NCI-H510A (cell line): ENCODE data around the gene ALKBH5.

Experiments
- DNase-seq: peaks from one replicate; lab custom pipeline; 2025; lab: John Stamatoyannopoulos, UW

The ALKBH5 gene

DNA sequence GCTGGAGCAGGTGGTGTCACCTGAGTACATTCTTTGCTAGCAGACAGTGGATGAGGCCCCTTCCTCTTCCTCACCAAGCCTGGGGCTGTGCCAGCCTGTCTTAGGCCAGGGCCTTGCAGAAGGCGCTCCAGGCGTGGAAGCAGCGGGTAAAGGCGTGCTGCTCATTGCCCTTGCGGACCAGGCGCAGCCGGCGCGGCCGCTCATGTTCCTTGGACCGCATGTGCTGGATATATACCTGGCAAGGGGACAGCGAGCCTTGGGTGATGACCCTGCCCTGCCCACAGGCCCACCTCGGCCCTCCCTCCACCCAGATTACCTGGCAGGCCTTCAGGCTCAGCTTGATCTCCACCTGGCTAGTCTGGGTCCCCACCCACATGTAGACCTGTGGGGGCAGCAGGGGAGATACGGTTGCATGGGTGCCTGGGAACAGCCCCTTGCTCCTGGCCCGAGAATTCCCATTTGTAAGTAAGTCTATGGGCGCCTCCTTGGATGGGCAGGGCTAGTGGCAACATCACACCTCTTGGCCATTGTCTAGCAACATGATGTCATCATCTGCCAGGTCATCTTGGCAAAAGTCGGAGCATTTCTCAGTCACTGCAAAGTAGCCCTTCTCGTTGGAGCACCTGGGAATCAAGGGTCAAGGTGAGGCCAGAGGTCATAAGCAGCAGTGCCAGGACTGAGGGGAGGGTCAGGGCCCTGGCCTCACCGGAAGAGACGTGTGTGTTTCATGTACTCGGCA, 61.6 kb downstream of the ALKBH5 start:
- no peak for DNase-seq

DNA sequence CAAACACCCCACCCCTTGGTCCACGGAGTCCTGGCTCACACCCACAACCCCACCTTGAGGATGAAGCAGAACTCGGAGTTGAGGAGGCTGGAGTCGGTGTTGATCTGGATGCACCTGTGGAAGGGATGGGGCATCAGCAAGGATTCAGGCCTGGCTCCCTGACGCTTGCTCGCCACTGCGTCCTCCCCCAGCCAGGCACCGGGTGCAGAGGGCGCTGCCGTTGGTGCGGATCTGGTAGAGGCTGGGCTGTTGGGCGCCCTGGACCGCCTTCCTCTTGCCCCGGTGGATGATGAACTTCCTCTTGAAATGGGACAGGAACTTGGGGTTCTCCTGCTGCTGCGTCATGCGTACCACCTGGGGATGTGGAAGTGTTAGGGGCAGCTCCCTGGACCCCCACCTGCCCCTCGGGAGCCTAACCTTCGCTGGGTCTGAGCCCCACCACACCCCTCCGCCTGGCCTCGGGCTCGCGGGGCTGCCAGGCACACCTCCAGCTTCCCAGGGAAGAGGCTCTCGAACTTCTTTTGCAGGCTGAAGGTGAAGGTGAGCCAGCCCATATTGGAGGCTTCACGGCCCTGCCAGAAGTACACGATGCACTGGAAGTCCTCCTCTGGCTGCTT, 62.6 kb downstream of the ALKBH5 start:
- no peak for DNase-seq

DNA sequence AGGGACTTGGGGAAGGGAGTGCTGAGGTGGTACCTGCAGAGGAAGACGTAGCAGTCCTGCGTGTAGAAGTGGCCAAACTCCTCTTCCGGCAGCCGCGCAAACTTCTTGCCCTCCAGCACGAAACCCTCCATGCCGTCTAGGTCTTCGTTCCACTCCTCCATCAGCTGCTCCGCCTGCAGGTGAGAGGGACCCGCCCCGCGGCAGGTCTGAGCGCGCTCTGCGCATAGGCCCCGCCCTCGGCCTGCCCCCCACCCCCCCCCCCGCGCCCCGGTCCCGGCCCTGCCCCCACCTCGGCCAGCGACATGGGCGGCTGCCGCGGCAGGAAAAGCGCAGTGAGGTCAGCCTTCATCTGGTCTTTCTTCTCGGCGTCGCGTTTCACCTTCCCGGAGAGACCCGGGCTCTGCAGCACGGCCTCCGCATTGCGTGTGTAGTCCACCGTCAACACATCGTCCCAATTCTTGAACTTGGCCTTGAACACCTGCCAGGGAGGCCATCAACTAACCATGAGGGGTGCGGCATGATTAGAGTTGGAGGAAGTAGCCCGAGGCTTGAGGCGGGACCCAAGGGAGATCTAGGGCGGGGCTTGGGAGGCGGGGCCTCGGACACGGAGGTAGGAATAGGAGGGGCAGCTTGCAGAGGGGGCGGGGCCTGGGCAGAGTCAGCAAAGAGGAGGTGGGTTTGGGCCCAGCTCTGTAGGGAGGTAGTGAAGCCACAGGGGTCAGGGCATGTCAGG, 63.4 kb downstream of the ALKBH5 start:
- peak; percentile 84 for DNase-seq

DNA sequence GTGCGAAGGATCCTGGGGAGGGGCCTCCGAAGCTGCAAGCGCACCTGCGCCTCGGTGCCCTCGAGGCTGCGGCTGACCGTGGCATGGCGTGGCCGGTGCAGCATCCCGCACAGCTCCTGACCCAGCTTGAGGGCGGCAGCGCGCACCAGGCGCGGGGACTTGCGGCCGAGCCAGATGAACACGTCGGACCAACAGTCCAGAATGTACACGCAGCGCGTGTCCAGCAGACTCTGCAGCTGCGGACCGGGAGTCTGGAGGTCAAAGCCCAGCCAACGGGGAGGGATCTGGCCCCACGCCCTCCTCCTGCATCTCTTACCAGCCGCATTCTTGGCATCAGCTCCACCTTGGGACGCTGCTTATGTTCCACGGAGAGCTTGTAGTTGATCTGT, 64.0 kb downstream of the ALKBH5 start:
- no peak for DNase-seq

DNA sequence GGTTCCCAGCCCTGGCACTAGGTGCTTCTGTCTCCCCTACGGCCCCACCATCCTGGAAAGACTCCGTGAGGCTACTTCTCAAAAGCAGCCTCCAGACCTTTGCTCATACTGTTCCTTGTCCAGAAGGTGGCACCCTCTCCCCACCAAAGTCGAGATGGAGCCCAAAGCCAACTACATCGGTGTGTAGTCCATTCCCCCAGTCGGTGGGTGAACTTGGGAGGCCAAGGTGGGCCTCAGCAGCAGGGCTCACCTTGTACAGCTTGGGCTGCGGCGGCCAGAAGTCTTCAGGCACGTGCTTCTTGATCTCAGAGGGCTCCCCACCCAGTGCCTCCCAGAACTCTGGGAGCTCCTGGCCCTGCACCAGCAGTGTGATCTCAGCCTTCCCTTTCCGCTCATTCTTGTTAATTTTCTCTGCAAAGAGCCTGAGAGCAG, 64.7 kb downstream of the ALKBH5 start:
- DNase-seq, result peak; percentile 32

DNA sequence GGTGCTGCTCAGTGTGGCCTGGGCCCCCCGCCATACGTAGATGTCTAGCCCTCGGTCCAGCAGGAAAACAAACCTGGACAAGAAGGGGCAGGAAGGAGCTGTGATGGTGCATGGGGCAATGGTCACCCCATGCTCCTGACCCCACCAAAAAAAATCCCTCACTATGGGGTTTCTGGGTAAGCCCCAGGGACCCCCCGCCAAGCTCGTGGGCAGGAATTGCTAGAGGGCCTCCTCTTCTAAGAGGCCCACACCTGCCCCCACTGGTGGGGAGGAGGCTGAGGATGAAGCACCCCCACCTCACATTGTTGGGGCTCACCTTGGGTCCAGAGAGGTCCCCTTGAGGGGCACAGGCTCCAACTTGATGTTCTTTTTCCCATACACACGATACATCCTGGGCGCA, 65.2 kb downstream of the ALKBH5 start:
- DNase-seq, result no peak

DNA sequence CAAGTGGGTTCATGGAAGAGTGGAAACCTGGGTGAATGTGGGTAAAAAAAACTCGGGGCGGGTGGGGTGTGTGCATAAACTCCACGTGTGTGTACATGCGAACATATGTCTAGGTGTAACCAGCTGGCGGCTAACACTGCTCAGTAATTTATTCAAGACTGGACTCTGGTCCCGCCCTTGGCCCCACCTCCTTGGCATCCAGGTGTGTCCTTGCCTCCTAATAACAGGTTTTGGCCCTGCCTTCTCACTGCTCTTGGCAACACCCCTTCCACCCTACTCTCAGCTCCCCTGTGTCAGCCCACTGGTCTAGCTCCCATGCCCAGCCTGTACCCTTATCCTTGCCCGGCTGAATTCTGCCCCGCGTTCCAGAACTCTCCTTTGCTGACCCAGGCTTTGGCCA, 66.6 kb downstream of the ALKBH5 start:
- DNase-seq, result peak; percentile 67

DNA sequence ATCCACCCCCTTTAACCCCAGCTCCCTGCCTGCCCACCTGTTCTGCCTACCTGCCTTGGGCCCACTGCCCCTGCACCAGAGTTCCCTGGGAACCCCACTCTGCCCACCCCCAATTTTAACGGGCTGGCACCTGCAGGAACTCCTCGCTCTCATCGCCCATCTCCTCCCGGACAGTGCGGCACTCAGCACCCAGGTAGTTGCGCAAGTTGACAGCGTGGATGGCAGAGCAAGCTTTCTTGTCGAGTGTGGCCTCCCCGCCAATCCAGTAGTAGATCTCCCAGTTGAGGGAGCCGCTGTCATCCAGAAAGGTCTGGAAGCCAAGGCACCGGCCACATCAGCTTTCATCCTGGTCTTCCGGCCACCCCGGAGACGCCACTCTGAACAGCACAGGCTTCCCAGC, 67.1 kb downstream of the ALKBH5 start:
- no peak for DNase-seq

DNA sequence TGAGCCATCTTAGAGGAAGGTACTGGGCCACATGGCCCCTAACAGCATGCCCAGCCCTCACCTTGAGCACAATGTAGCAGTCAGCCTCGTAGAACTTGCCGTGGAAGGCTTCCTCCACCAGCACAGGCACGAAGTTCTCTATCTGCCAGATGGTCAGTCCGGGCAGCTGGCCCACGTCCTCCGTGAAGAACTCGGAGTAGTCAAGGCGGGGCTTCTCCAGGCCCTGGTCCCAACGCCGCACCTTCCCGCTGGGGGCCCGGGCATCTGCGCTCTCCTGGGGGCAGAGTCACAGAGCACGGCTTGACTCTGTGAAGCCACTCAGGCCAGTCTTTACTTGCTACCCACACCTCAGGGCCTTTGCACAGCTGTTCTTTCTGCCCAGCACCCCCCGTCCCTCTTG, 67.6 kb downstream of the ALKBH5 start:
- DNase-seq, result no peak

DNA sequence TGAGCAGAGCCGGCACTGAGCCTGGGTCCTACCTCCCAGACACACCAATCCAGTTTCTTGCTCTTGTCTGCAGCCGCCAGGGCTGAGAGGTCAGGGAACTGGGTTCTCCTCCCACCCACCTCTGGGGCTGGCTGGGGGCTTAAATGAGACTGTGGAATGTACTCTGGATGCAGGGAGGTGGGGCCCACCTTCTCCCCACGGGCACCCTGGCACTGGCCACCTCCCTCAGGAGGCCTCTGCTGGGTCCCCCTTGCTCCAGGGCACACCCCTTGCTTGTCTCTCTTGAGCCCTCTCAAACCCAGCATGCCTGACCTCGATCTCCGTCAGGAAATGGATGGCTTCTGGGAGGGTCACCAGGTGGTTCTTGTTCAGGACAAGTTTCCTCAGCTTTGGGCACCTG, 68.5 kb downstream of the ALKBH5 start:
- no peak for DNase-seq

DNA sequence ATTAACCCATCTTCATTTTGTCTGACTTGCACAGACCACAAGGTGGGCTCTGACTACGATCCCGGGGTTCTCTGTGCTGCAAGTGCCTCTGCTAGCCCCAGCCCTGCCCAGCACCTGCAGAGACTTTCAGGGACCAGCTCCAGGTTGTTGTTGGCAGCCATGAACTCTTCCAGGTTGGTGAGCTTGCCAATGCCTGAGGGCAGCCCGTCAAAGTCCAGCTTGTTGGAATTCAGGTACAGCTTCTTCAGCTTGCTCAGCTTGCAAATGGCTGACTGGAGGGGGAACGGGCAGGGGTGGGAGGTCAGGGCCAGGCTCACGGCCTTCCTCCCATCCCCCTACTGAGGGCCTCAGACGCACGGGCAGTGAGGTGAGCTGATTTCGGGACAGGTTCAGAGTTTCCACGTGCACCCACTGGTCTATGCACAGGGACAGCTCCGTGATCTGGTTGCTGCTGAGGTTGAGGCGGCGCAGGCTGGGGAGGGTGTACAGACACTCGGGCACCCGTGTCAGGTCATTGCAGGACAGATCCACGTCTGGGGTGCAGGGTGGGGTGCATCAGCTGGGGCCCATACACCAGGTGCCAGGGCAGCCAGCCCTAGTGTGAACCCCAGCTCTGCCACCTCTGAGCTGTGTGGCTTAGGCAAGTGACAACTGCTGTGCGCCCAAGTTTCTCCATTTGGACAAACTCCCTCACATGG, 69.7 kb downstream of the ALKBH5 start:
- DNase-seq, result no peak

DNA sequence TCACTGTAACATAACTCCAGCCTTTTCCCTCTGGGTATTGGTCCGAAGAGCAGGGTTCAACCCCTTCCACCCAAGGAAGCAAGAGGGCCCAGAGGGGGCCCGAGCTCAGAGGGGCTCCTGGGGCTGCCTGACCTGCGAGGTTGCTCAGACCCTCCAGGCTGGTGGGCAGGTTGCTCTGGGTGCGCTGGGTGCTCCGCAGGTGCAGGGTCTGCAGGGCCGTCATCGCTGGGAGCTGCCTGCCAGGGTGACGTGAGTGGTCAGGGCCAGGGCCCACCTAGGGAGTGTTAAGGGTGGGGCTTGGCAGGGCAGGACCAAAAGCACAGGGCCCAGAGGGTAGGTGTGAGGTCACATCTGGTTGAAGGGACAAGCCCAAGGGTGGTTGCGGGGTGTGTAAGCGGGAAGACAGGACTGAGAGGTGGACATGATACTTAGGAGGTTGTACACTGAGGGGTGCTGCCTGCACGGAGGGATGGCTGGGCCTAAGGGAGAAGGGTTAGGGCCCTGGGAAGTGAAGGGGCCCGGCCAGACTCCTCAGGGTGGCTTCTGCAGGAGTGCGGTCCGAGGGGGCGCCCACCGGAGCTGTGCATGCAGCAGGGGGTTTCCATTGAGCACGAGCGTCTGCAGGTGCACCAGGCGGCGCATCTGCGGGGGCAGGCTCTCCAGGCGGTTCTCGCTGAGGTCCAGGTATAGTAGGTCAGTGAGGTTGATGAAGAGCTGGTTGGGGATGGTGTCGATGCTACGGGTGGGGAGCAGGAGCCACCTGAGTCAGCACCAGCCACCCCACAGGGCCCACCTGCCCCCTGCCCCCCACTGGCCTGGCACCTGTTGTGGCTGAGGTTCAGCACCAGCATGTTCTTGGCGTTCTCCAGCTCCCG, 70.6 kb downstream of the ALKBH5 start:
- no peak for DNase-seq

DNA sequence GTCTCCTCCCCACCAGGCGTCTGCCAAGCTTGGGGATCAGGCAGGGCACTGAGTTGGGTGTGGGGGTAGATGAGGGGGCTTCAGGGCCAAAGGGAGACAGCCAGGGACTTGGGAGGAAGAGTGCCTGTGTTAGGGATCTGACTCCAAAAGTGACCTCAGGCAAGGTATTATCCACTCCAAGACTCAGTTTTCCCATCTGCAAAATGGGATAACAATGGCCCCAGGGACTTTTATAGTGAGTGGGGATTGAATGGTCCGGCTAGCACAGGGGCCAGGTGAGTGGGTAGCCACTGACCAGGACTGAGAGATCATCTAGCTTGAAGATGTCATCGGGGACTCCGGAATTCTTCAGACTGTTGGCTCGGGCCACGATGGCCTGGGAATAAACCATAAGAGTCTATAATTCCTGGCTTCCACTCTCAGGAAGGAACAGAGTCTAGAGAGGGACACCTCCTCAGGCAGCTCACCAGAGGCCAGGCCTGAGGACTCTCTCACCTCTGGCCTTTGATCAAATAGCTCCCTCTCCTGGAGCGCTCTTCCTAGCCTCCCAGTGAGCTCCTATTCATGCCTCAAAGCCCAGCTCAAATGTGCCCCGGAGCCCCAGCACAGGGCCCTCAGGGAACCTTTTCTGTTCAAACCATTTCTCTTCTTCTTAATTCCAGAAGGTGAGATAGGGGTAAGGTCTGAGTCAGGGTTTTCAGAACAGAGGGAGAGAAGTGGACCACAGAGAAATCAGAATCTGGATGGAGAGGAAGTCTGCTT, 71.4 kb downstream of the ALKBH5 start:
- no peak for DNase-seq

DNA sequence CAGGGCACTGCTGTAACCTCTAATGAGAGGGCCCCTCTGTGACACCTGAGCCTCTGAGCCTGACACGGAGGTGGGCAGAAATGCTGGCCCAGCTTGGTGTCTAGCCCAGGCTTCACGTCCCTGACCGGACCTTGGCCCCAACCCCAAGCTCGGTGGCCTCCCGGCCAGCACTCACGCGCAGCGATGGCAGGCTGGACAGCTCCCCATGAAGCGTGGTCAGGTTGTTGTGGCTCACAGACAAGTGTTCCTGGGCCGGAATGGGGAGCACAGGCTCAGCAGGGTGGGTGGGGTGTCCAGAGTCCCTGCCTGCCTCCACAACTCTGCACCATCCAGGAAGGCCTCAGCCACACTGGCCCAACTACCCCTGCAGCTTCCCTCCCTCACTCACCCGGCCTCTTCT, 72.7 kb downstream of the ALKBH5 start:
- DNase-seq, result no peak

DNA sequence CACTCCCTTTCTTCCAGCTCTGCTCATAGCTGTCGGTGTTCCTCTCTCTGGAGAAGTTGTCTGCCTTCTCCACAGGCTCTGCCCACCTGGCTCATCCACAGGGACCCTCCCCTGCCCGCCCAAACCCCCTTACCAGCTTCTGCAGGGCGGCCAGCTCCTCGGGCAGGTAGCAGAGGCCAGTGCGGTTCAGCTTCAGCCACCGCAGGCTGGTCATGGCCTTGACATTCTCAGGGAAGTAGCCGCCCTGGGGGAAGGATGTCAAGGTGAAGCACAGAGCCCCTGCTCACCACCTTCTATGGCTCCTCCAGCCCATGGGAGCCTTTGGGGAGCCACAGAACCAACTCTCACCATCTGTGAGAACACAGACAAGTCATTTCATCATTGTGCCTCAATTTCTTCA, 73.1 kb downstream of the ALKBH5 start:
- DNase-seq, result no peak

DNA sequence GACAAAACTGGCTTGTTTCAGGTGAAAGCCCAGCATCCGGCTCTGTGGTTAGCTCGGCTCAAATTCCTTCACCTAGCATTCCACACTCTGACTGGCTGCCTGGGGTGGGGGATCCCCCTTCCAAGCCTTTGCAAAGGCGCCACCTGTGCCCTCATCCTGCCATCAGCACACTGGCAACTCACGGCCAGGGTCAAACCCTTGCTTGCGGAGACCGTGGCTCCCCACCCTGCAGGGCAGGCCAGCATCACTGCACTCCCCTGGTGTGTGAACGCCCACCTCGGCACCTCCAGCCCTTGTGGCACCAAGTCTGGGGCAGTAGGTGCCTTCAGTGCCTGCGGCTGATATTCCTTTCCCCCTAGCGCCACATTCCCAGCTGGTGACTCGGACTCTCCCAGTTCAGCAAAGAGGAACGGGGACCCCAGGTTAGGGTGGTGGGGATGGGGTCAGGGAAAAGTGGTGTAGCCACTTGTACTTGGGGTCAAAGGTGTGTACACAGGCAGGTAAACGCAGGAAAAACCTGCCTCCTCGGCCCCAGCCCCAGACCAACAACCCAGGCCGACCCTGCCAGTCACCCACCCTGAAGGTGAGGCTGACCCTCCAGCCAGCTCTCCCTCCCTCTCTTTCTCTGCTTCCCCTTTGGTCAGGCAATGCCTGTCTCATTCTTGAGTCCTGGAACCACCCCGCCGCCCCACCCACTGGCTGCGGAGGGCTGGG, 73.8 kb downstream of the ALKBH5 start:
- DNase-seq, result peak; percentile 14

DNA sequence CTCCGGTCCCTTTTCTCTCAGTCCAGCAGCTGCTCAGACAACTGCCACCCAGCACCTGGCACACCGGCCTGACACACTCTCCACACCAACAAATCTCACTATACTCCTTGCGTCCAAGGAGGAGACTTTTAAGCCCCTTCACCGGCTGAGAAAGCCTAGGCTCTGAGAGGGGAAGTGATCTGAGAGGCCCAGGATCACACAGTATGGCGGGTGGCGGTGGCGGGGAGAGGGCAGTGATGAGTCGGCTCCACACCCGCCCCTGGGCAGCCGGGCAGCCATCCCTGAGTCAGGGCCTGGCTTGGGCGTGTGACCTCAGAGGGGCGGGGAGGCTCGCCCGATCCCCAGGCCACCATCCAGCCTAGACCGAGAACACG, 74.3 kb downstream of the ALKBH5 start:
- peak; percentile 12 for DNase-seq

DNA sequence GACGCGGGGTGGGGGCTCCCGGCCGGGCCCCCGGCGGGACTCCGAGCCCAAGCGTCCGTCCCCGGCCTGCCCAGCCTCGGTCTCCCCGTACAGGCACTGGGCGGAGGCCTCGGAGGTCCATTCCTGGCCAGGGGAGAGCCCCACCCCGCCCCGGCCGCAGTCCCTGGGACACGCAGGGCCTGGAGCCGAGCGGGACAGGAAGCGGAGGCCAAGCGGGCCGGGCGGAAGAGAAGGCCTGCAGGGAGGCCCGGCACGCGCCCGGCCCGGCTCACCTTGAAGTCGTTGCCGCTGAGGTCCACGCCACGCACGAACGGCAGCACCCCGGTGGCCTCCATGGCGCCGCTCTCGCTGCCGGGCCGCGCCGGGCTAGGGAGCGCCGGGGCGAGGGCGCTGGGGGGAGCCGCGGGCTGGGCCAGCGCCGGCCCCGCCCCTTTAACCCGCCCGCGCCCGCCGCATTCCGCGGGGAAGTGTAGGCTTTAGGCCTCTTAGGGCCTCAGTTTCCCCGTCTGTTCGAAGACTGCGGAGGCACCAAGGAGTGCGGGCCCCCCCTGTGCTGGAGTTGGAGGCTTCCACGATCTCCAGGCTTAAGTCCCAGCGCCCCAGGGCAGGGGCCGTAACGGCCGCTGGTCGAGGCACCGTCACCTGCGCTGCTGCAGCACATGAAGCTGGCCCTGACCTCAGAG, 74.9 kb downstream of the ALKBH5 start, which contains the start of gene FLII:
Gene FLII, minus strand, starts transcription at position 383 of the 683 bp plus-strand sequence. Its CDS starts 48 bp downstream, at position 335.
- DNase-seq, result peak; percentile 26
